A673 (cell line): ENCODE measurements around the gene NUMB.

Experiments used
- CTCF ChIP-seq: fragments of 300-800, 200-600 bp; sonication (generic); conservative IDR thresholded peaks from 2 replicates; pipeline ENCODE4 v1.5.1; 2017; ENCODE audit warnings: low read depth, mild to moderate bottlenecking, antibody characterized with exemption, low read length, moderate library complexity, mixed read lengths
- EZH2 ChIP-seq: fragments of 200-600 bp; sonication (generic); IDR thresholded peaks from 2 replicates; pipeline ENCODE4 v1.6.1; 2017; ENCODE audit warnings: borderline replicate concordance, low read depth, mild to moderate bottlenecking, mixed read lengths, antibody characterized with exemption, low read length; ENCODE audit not compliant: poor library complexity, severe bottlenecking

- TF ChIP-seq CTCF (peak; percentile 74), EZH2 (no peak)
Observed at GRCh38 chr14:73472185-73473114, 14.1 kb upstream of the NUMB start.
